Breast epithelium (tissue), 4 donors: Measurements from ENCODE around the gene NEO1. TPM values are rescaled to one million over a fixed set of nuclear protein-coding genes. Genes with fewer than 3 reads are reported as not detected.

Experiments used
- DNase-seq, 2 donors: peaks; one replicate each; pipeline ENCODE4 v3.0.0-alpha.2; 2019; ENCODE audit warnings: low spot score in 2 of 2
- H3K27ac ChIP-seq, 2 donors: fragments of 200-600 bp; sonication (generic) in 1 of 2; one replicate each; pipeline ENCODE4 v1.5.1; 2016 to 2019; ENCODE audit warnings: mild to moderate bottlenecking in 1 of 2
- H3K27me3 ChIP-seq, 2 donors: fragments of 200-600 bp; sonication (generic) in 1 of 2; one replicate each; pipeline versions ENCODE4 v1.5.1 to v1.6.0; 2017 to 2019; ENCODE audit warnings: control low read depth in 1 of 2, mild to moderate bottlenecking in 1 of 2
- H3K36me3 ChIP-seq: fragments of 200-600 bp; one replicate; pipeline ENCODE4 v1.5.1; 2019
- H3K4me1 ChIP-seq, 2 donors: fragments of 200-600 bp; sonication (generic); one replicate each; pipeline ENCODE4 v1.5.1; 2016 to 2019; ENCODE audit warnings: control low read depth in 1 of 2
- H3K4me3 ChIP-seq, 3 donors: fragments of 200-600 bp; sonication (generic); 1 replicate in 2 of 3; 2 replicates in 1 of 3; pipeline ENCODE4 v1.5.1; 2016 to 2019; ENCODE audit warnings: mild to moderate bottlenecking in 3 of 3, moderate library complexity in 2 of 3
- H3K9me3 ChIP-seq, 2 donors: fragments of 200-600 bp; sonication (generic) in 1 of 2; one replicate each; pipeline ENCODE4 v1.5.1; 2016 to 2019; ENCODE audit warnings: control low read depth in 1 of 2
- POLR2A ChIP-seq: fragments of 450-650 bp; IDR thresholded peaks from one replicate; pipeline ENCODE4 v1.6.1; 2016; ENCODE audit warnings: antibody characterized with exemption, mild to moderate bottlenecking, moderate library complexity
- POLR2AphosphoS5 ChIP-seq, 3 donors: sonication (generic); formaldehyde crosslinking; IDR thresholded peaks; one replicate each; pipeline ENCODE4 v1.6.1; 2017; ENCODE audit warnings: antibody characterized with exemption in 3 of 3
- intact Hi-C: fragments of 100-400 bp; cut with DNase I; formaldehyde crosslinking; loops from one replicate; pipeline ENCODE4 v1.15.1; 2023; ENCODE audit warnings: low total_unique reads
- total RNA-seq, 3 donors: library from RNA; depleted of rRNA; stranded (reverse); fragments of >200 nt; gene quantifications; one replicate each; pipeline ENCODE4 v1.1.0, GENCODE V29; 2016
- TF ChIP-seq, protein P1 (sequence below), 3 donors: fragments of 450-650 bp; IDR thresholded peaks; one replicate each; pipeline ENCODE4 v1.5.1; 2016 to 2017; ENCODE audit warnings: antibody characterized with exemption in 3 of 3, mild to moderate bottlenecking in 3 of 3, moderate library complexity in 3 of 3

NEO1 gene
- total RNA-seq, 3 donors from 2014 or later = 21.3 to 66.3 (median 27.5) TPM

DNA sequence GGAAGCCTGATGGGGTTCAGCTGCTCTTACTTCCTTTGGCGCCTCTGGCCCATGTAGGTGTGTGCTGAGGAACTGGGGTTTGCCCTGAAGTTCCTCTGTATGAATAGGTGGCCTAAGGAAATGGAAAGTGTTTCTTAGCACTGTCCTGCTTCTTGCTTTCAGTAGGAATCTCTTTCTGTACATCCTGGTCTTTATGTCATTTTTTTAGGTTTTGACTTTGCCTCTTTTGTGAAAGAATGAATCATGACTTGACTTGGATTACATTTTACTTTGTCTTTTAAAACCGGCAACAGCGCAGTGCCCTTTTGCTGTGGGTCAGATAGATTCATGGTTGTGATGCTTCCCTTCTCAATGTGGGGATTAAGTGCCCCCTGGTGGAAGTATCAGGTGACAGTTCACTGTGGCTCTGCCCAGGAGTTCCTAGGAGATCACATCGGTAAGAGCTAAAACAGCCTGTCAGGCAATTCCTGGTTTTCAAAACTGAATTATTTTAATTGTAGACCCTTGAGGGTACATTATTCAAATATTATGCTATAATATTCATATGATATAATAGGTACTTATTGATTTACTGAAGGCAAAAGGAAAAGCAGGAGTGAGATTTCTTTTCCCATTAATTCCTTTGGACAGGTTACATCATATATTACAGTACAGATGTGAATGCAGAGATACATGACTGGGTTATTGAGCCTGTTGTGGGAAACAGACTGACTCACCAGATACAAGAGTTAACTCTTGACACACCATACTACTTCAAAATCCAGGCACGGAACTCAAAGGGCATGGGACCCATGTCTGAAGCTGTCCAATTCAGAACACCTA lies 221.1 kb downstream of the NEO1 start:
- TF ChIP-seq, protein P1, sequence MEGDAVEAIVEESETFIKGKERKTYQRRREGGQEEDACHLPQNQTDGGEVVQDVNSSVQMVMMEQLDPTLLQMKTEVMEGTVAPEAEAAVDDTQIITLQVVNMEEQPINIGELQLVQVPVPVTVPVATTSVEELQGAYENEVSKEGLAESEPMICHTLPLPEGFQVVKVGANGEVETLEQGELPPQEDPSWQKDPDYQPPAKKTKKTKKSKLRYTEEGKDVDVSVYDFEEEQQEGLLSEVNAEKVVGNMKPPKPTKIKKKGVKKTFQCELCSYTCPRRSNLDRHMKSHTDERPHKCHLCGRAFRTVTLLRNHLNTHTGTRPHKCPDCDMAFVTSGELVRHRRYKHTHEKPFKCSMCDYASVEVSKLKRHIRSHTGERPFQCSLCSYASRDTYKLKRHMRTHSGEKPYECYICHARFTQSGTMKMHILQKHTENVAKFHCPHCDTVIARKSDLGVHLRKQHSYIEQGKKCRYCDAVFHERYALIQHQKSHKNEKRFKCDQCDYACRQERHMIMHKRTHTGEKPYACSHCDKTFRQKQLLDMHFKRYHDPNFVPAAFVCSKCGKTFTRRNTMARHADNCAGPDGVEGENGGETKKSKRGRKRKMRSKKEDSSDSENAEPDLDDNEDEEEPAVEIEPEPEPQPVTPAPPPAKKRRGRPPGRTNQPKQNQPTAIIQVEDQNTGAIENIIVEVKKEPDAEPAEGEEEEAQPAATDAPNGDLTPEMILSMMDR (IDR thresholded peaks at IDR 0.05) = peak; percentile 46 to 57 (median 55)
- TF ChIP-seq POLR2AphosphoS5 (IDR thresholded peaks at IDR 0.05) = no peak
- no peaks in the 10 kb centered on the region for H3K9me3 ChIP-seq
- H3K4me1 ChIP-seq = no peaks in the 10 kb centered on the region
- H3K27ac ChIP-seq = no peak overlapping the region
- no peak overlapping the region for H3K4me3 ChIP-seq
- intact Hi-C loops = no loop called here
- DNase-seq = peak in 1 of 2 donors; percentile 31
- no peaks in the 10 kb centered on the region for H3K27me3 ChIP-seq
- H3K36me3 ChIP-seq = no peaks in the 10 kb centered on the region

GRCh38 chr15:73275862-73276261 lies 223.6 kb downstream of the NEO1 start:
- intact Hi-C loops = no loop called here
- H3K36me3 ChIP-seq = no peaks in the 10 kb centered on the region
- no peaks in the 10 kb centered on the region for H3K9me3 ChIP-seq
- no peak for TF ChIP-seq POLR2A
- TF ChIP-seq, protein P1 (IDR thresholded peaks at IDR 0.05) = no peak
- TF ChIP-seq POLR2AphosphoS5 (IDR thresholded peaks at IDR 0.05) = no peak
- H3K27me3 ChIP-seq = no peaks in the 10 kb centered on the region
- no peak overlapping the region for H3K4me3 ChIP-seq
- no peak overlapping the region for H3K27ac ChIP-seq
- H3K4me1 ChIP-seq = no peaks in the 10 kb centered on the region
- DNase-seq = no peak

- no peaks in the 10 kb centered on the region for H3K36me3 ChIP-seq
- DNase-seq = no peak
- no peak overlapping the region for H3K27ac ChIP-seq
- no peaks in the 10 kb centered on the region for H3K4me1 ChIP-seq
- intact Hi-C loops = no loop called here
- H3K27me3 ChIP-seq = no peaks in the 10 kb centered on the region
- no peaks in the 10 kb centered on the region for H3K9me3 ChIP-seq
- no peak for TF ChIP-seq POLR2A
- TF ChIP-seq, protein P1 (IDR thresholded peaks at IDR 0.05) = no peak
- TF ChIP-seq POLR2AphosphoS5 (IDR thresholded peaks at IDR 0.05) = no peak
- H3K4me3 ChIP-seq = no peak overlapping the region
Measured at GRCh38 chr15:73282567-73283365, 230.5 kb downstream of the NEO1 start.

GRCh38 chr15:73283366-73283962 lies 231.2 kb downstream of the NEO1 start:
- TF ChIP-seq, protein P1 (IDR thresholded peaks at IDR 0.05) = no peak
- TF ChIP-seq POLR2A = no peak
- TF ChIP-seq POLR2AphosphoS5 (IDR thresholded peaks at IDR 0.05) = no peak
- no peak overlapping the region for H3K27ac ChIP-seq
- DNase-seq = no peak
- no peaks in the 10 kb centered on the region for H3K27me3 ChIP-seq
- no peak overlapping the region for H3K4me3 ChIP-seq
- no peaks in the 10 kb centered on the region for H3K4me1 ChIP-seq
- H3K9me3 ChIP-seq = no peaks in the 10 kb centered on the region
- no peaks in the 10 kb centered on the region for H3K36me3 ChIP-seq
- intact Hi-C loops = no loop called here
